WI38 (cell line): ENCODE measurements around the gene TRRAP.

Experiments
- H3K4me3 ChIP-seq: 2 replicates; pipeline ENCODE4 v1.5.1; 2011; ENCODE audit warnings: low read depth, mild to moderate bottlenecking, control low read depth, low read length
- TF ChIP-seq, protein P1 (sequence below): IDR thresholded peaks from 2 replicates; pipeline ENCODE4 v1.5.1; 2012; ENCODE audit warnings: low read depth, mild to moderate bottlenecking, control low read depth, low read length

Gene TRRAP

DNA sequence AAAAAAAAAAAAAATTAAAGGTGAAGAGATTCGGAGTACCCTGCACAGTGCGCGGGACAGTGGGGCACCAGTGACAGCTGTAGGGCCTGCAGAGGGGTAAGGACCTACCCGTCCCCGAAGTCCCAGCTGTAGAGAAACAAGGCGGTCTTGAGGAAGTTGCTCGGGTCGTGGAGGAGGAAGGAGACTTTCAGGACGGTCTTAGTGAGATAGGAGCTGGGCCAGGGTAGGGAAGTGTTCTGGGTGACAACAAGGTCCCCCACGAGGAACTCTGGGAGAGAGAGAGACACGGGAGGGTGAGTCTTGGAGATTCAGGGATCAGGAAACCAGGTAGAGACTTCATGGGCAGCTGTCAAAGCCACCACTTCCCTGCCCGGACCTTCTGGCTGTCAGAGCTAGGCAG, 18.3 kb upstream of the TRRAP start:
- TF ChIP-seq, protein P1, sequence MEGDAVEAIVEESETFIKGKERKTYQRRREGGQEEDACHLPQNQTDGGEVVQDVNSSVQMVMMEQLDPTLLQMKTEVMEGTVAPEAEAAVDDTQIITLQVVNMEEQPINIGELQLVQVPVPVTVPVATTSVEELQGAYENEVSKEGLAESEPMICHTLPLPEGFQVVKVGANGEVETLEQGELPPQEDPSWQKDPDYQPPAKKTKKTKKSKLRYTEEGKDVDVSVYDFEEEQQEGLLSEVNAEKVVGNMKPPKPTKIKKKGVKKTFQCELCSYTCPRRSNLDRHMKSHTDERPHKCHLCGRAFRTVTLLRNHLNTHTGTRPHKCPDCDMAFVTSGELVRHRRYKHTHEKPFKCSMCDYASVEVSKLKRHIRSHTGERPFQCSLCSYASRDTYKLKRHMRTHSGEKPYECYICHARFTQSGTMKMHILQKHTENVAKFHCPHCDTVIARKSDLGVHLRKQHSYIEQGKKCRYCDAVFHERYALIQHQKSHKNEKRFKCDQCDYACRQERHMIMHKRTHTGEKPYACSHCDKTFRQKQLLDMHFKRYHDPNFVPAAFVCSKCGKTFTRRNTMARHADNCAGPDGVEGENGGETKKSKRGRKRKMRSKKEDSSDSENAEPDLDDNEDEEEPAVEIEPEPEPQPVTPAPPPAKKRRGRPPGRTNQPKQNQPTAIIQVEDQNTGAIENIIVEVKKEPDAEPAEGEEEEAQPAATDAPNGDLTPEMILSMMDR: no peak
- H3K4me3 ChIP-seq: no peak overlapping the region

DNA sequence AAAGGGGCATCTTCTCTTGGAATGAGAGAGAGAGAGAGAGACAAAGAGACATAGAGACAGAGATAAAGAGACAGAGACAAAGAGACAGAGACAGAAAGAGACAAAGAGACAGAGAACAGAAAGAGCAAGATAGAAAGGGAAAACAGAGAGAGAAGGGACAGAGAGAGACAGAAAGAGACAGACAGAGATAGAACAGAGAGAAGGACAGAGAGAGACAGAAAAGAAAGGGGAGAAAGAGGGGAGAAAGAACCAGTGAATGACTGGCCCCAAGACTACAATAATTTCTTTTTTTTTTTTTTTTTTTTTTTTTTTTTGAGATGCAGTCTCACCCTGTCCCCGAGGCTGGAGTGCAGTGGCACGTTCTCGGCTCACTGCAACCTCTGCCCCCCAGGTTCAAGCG, 16.1 kb upstream of the TRRAP start:
- TF ChIP-seq, protein P1: no peak
- no peak overlapping the region for H3K4me3 ChIP-seq

DNA sequence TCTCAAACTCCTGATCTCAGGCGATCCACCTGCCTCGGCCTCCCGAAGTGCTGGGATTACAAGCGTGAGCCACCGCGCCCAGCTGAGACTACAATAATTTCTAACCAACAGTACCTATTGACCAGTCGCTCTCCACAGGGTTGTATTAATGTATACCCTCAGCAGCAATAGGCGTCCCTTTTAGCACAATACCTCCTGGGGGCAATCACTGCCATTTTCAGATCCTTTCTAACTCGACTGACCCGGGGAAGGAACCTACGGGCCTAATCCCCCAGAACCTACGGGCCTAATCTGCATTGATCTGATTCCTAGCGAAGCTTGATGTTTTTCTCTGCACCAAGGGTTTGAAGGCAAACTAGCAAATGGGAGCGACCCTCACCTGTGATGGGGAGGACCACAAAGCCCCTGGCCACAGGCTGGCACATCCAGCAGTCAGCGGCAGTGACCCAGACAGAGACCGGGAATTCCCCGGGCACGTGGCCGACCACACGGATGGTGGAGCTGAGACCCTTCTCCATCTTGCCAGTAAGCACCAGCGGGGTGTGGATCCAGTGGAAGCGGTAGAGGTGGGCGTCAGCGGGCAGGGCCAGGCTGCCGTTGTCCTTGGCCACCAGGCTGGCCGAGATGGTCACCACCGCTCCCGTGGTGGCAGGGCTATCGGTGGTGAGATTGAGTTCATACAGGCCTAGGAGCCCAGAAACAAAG, 15.5 kb upstream of the TRRAP start:
- no peak overlapping the region for H3K4me3 ChIP-seq
- TF ChIP-seq, protein P1: no peak

DNA sequence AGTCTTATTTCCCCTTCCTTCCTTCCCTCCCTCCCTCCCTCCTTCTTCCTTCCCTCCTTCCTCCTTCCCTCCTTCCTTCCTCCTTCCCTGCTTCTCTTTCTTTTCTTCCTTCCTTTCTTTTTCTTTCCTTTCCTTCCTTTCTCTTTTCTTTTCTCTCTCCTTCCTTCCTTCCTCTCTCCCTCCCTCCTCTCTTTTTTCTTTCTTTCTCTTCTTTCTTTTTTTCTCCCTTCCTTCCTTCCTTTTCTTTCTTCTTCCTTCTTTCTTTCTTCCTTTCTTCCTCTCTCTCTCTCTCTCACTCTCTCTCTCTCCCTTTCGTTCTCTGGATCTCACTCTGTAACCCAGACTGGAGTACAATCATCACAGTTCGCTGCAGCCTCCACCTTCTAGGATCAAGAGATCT, 14.7 kb upstream of the TRRAP start:
- no peak overlapping the region for H3K4me3 ChIP-seq
- TF ChIP-seq, protein P1: no peak

DNA sequence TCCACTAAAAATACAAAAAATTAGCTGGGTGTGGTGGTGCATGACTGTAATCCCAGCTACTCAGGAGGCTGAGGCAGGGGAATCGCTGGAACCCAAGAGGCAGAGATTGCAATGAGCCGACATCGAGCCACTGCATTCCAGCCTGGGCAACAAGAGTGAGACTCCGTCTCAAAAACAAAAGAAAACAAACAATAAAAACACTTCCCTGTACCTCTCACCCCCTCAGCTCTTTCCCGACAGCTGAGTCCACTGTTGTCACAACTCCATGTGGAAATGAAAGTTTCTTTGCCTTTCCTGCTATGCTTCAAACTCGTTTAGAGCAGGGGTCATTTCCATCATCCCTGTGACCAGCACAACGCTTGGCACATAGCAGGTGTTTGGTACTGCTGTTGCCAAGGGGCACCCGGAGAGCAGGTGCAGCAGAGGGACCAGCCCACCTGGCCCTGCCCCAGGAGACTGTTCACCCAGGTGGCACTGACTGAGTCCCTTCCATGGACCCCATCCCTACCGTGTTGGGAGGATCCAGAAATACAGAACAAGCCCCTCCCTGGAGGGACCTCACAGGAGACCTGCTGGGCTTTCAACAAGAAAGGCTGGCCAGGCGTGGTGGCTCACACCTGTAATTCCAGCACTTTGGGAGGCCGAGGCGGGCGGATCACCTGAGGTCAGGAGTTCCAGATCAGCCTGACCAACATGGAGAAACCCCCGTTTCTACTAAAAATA, 13.4 kb upstream of the TRRAP start:
- no peak overlapping the region for H3K4me3 ChIP-seq
- TF ChIP-seq, protein P1: no peak

DNA sequence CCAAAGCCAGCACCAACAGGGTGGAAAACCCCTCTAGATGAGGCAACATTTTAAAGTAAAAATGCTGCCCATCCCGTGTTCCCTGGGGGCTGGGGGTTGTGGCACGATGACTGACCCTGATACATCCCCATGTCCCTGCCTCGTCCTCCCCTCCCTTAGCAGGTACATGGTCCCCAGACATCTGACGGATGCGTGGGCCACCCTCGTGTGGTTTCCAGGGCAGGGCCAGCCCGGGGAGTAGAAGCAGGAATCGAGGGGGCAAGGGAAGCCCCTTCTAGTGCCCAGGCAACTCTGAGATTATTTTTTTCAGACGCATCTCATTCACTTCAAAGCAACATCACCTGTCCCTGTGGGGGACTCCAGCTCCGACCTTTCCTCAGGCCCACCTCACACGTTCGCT, 12.0 kb upstream of the TRRAP start:
- TF ChIP-seq, protein P1: no peak
- no peak overlapping the region for H3K4me3 ChIP-seq

DNA sequence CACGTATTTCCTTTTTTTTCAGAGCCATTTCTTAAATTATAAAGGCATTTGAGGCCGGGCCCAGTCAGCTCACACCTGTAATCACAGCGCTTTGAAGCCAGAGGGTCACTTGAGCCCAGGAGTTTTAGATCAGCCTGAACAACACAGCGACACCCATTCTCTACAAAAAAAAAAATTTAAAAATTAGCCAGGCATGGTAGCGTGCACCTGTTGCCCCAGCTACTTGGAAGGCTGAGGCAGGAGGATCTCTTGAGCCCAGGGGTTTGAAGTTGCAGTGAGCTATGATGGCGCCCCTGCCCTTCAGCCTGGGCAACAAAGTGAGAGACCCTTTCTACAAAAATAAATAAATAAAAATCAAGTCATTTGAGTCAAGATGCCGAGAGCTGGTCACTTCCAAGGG, 11.6 kb upstream of the TRRAP start:
- TF ChIP-seq, protein P1: no peak
- no peak overlapping the region for H3K4me3 ChIP-seq
